Stimulated activated naive CD4-positive, alpha-beta T cell treated with Interleukin-2 at 50 U/mL for 16 hours (primary cell): ENCODE results near the gene POFUT2.
"Not testable (repeated sequence)": the region's sequence is repeated elsewhere in the genome, so short reads cannot be mapped to it uniquely, and the experiment has no call there.

Experiments
- DNase-seq: peaks from one replicate; lab custom pipeline; 2025; lab: John Stamatoyannopoulos, UW

Gene POFUT2

GRCh38 chr21:45310459-45310858 is 22.8 kb upstream of the POFUT2 start:
- no peak for DNase-seq

DNA sequence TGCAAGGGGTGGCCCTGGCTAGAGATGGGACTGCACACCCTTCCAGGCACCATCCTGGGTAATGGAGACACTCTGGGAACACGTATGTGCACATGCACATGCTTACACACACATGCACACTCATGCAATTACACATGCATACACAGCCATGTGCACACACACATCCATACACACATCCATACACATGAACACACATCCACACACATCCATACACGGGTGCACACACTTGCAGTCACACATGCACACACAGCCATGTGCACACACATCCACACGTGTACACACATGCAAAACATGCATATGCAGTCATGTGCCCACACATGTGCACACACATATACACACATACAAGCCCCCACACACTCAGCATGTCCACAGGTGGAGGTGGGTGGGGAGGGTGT is 22.3 kb upstream of the POFUT2 start:
- no peak for DNase-seq

- peak; percentile 19 for DNase-seq
Observed at GRCh38 chr21:45309069-45309986, 21.6 kb upstream of the POFUT2 start.

- no peak for DNase-seq
Observed at GRCh38 chr21:45308194-45309068, 20.7 kb upstream of the POFUT2 start.

DNA sequence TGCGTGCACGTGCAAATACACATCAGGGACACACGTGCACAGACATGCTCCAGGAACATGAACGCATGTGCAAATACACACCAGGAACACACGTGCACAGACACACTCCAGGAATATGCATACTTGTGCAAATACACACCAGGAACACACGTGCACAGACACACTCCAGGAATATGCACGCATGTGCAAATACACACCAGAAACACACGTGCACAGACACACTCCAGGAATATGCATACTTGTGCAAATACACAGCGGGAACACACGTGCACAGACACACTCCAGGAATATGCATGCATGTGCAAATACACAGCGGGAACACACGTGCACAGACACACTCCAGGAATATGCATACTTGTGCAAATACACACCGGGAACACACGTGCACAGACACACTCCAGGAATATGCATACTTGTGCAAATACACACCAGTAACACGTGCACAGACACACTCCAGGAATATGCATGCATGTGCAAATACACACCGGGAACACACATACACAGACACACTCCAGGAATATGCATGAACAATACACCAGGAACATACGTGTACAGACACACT is 20.0 kb upstream of the POFUT2 start:
- DNase-seq = not testable (repeated sequence)

DNA sequence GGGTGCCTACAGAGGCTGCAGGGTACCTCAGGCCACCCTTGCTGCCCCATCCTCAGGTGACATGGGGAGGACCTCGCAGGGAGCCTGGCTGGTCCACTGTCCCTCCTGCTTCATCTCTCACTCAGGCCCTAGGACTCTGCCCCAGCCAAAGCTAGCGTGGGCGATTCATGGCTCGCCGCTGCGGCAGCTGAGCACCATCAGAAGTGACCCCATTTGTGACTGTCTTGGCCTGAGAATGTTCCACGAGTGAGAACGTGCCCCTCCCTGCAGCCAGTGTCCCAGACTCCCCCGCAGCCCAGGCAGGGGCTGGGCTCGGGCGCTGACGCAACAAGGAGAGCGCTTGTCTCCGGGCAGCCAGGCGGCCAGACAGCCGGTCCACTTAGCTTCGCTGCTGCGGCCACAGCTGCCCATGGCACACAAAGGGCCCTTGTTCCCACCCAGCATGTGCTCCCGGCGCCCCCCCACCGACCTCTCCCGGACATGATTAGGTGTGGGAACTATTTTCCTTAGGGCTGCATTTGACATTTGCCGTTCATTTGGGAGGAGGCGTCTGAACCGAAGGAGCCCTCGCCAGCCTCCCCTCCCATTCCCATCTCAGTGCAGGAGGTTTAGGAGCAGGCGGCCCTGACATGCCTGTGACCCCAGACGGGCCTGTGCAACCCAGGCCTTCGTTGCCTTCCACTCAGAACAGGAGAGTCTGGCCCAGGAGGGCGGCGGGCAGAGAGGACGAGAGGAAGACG is 19.3 kb upstream of the POFUT2 start:
- DNase-seq = no peak

DNA sequence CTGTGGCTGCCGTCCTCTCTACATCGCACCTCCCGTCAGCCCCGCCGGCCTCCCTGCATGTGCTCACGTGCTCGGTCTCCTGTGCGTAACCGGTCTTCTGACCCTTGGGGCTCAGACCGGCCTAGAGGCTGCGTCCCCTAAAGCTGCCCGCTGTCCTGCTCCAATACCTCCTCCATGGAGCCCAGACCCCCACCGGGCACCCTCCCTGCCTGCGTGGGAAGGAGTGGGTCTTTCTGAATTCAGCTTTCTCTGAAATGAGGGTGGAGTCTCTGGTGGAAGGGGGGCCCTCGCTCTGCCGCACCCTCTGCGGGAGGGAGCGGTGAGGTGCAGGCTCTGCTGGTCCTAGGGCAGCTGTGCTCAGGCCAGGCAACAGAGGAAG is 18.7 kb upstream of the POFUT2 start:
- DNase-seq = no peak

GRCh38 chr21:45305836-45306235 is 18.1 kb upstream of the POFUT2 start:
- DNase-seq = no peak

- no peak for DNase-seq
Observed at GRCh38 chr21:45304945-45305344, 17.2 kb upstream of the POFUT2 start.

DNA sequence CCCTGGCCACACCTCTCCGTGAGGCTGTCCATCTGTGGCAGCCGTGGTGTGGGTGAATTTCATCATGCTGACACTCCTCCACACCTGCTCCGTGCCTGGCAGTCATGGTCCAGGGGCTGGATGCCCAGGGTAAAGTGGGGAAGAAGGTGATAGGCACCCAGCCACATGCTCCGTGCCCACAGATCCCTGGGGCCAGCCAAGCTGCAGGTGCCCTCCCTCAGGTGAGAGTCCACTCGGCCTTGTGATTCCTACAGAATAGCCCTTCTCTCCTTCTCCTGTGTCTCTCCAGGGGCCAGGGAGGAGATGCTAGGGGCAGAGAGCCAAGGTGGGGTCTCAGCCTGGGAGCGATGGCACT is 16.8 kb upstream of the POFUT2 start:
- DNase-seq = no peak

- DNase-seq = no peak
Observed at GRCh38 chr21:45303751-45304475, 16.2 kb upstream of the POFUT2 start.

DNA sequence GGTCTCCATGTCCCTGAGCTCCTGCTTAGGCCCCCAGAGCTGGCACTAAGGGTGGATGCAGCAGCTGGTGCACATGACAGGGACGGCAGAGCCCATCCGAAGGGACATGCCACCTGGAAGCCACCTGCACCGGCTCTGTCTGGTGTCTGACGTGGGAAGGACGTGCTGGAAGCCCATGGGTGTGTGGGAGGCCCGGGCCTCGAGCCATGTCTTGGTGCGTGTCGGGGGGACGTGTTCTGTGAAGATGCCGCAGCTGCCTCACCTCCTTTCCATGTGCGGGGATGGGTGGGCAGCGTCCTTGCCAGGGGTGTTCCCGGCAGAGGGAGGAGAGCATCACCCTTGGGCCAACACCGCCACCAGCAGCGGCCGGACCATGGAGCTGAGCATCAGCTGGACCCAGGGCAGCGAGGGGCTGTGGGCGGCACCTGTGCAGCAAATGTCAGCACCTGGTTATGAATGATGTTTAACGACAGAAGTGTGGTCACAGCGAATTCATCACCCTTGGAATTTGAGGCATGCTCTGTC is 15.5 kb upstream of the POFUT2 start:
- DNase-seq = no peak

DNA sequence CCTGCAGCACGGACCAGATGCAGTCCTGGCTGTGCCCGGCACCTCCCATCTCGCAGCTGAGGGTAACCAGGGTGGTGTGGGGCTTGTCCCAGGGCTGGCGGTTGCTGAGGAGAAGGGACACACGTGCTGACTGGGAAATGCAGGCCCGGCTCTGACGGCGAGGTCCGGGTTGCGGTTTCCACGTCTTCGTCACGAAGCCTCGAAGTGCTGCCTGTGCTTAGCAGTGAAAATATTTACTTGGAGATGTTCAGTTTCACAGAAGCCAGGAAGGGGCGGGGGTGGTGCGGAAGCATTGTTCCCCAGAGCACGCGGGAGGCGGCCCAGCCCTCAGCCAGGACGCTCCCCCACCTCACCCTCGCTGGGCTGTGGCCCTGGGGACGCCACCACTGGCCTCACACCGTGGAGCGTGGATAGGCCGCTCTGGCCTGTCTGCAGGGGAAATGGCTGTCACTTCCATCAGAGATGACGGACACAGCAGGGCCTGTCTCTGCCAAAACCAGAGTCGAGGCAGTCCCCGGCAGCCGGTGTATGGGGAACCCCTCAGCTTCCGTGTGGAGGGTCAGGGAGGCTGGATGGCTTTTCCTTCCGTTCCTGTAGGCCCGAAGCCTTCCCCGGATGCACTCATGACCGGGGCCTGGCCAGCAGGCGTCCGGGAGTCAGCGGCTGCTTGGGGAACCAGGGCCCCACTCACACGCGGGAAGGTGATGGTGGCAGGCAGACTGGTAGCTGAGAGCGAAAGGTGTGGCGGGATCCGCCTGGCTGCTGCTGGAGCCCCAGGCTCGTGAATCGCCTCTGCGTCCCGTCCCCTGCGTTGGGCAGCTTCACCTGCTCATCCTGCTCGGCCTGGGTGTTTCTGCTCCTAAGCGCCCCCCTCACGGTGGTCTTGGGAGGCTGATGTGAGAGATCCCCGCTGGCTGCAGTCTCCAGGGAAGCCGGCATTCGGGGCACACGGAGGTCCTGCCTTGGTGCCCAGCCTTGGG is 14.7 kb upstream of the POFUT2 start:
- DNase-seq = peak; percentile 54

- DNase-seq = no peak
Observed at GRCh38 chr21:45301521-45302081, 13.9 kb upstream of the POFUT2 start.

DNA sequence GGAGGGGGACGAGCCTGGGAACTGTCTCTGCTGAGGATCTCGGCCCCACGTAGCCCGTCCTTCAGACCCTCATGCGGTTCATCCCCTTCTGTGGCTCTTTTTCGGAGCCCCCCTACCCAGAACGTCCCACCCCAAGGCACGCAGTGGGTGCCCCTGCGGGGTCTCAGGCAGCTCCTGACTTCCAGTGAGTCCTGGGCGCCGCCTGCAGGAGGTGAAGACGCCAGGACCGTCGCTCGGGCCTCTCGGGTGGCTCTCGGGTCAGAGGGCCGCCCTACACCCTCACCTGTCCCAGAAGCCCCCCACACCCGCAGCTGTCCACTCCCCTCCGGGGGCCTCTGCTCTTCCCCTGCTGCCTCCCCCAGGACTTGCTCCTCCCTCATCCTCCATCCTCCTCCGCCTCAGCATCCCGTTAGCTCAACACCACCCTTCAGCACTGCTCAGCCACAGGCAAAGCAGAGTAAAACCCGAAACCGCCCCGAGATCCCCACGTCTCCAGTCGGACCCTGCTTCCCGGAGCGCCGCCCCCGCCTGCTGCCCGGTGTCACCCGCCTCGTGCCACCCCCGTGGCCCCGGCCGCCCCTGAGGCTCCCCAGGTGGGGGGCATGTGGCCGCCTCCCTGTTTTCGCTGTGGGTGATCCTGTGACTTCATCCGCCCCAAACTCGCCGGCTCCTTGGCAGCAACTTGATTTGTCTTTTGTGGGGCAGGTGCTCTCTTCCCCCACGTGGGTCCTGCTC is 13.3 kb upstream of the POFUT2 start:
- no peak for DNase-seq

- no peak for DNase-seq
Observed at GRCh38 chr21:45299864-45300785, 12.4 kb upstream of the POFUT2 start.

DNA sequence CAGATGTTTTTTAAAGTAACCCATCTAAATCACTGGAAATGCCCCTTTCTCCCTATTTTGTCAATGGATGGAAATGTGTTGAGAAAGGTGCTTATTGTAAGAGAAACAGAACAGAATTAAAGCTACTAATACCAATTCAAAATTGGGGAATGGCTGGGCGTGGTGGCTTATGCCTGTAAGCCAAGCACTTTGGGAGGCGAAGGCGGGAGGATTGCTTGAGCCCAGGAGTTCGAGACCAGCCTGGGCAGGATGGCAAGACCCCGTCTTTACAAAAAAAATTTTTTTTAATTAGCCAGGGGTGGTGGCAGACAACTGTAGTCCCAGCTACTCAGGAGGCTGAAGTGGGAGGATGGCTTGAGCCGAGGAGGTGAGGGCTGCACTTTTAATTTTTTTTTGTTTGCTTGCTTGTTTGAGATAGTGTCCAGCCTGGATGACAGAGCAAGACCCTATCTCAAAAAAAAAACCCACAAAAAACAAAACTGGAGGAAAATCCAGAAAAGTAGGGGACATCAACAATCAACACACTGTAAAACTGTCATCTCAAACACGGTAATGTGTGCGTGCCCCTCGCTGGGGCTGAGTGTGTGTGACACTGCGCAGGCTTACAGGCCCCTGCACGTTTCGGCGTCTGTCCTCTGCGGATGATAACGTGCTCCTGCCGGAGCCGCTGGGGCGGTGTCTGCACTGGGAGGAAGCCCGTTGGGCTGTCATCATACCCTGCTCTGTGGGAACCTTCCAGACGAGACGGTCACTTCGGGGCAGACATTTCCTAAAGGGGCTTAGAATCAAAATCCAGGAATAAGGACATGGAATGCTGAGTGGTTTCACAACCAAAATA is 11.6 kb upstream of the POFUT2 start:
- no peak for DNase-seq
